Measurements from ENCODE around the gene CLDN2.
"Not testable (repeated sequence)": the region's sequence is repeated elsewhere in the genome, so short reads cannot be mapped to it uniquely, and the experiment has no call there.

CLDN2 gene

DNA sequence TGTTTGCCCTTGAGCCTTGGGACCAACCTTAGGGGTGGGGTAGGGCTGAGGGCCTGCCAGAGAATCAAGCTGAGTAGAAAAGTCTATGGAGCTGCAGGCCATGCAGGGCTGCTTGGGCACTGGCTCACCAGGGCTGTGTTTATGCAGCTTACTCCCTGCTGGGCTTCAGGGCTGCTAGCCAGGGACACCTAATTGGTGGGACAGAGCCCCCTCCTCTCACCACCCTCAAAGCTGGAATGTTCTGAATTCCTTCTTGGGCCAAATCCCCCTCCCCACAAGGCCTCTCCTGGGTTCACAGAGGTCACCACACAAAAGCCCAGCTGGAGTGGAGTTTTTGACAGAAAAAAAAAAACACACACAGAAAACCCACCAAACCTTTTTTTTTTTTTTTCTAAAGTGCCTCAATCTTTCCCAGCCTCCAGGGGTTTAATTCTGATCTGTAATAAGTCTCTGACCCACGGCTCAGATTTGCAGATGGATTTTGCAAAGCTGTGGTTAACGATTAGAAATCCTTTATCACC, at the start of gene CLDN2:
TSS of gene CLDN2 (plus strand) at position 471 of the 521 bp plus-strand sequence. CDS start 7,827 bp downstream, outside the sequence.
- no peak for DNase-seq (ENCODE audit: low read depth in 2 of 2, low spot score in 1 of 2)

DNA sequence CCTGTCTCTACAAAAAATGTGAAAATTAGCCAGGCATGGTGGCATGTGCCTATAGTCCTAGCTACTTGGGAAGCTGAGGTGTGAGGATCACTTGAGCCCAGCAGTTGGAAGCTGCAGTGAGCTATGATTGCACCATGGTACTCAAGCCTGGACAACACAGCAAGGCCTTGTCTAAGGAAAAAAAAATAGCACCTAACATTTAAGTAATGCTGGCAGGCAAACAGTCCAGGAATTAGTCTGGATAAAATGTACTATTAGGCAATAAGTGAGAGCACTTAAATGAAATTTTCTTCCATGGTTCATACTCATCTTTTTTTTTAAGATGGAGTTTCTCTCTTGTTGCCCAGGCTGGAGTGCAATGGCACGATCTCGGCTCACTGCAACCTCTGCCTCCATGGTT, 47.4 kb upstream of the CLDN2 start:
- DNase-seq (ENCODE audit: low read depth in 2 of 2, low spot score in 1 of 2), result not testable (repeated sequence)

DNA sequence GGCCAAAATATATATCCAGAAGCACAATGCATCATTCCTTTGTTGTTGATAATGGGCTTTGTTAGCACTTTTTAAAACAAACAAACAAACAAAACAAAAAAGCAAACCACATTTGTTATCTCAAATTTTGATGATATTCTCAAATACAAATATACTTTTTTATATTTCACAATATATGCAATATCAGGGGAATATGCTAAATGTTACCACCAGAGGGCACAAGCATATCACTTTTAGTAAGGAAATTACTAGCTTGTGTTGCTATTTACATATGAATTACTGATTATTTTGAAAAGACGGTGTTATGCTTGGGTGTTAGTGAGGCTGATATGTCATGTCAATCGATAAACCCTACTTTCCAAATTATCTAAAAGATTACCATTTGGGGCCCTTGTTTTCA, 46.1 kb upstream of the CLDN2 start:
- DNase-seq (ENCODE audit: low read depth in 2 of 2, low spot score in 1 of 2), result no peak

GRCh38 chrX:106875151-106875550, 45.1 kb upstream of the CLDN2 start:
- DNase-seq (ENCODE audit: low read depth in 2 of 2, low spot score in 1 of 2), result no peak

- no peak for DNase-seq (ENCODE audit: low read depth in 2 of 2, low spot score in 1 of 2)
Measured at GRCh38 chrX:106889468-106889867, 30.7 kb upstream of the CLDN2 start.

DNA sequence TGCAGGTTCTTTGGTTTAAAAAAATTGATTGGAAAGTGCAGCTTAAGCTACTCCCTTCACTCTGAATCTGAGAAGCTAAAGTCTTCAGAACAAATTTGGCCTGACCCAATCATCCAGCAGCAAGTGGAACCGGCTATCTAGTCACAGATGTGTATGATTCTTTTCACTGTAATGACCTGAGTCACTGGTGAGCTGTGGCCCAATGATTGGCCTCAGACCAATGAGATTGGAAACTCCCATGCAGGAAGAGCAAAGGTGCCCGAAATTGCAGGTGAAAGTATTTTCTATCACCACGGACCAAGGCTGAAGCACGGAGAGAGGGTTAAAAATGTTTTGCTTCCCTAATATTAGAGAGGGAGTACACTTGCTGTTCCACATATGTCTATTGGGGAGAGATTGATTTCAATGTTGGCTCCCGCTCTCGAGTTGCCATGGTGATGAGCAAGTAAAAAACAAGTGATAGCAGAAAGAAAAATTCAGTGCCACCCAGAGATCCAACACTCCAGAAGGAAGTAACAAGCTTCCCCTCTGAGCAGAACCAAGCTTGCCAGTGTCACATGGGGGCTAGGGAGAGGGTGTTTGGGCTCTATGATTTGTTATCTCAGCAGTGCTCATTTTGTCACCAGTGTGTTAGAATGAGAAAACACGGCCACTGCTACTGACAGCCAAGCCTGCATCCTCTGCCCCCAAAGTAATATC, 28.3 kb upstream of the CLDN2 start:
- no peak for DNase-seq (ENCODE audit: low read depth in 2 of 2, low spot score in 1 of 2)

GRCh38 chrX:106894392-106894909, 25.8 kb upstream of the CLDN2 start:
- DNase-seq (ENCODE audit: low read depth in 2 of 2, low spot score in 1 of 2), result peak in 1 of 2 donors; percentile 8

DNA sequence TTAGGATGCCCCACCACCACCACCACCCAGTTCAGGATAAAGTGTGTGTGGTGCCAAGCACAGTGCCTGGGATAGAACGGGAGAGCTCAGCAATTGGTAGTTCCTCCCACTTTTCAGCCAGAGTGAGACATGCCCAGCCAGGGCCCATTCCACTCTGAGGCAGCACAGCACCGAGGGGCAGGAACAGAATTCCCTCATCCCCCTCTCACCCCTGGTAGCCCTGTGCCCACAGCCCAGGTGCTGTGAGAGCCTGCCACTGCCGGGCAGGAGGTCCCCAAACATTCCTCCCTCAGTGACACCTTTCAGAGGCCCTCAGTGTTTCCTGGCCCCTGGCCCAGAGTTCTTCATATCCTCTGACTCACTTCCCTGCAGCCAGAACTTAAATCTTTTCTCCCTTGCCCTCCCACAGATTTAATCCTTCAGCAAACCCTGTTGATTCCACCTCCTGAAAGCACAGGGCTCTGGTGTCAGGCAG, 25.2 kb upstream of the CLDN2 start:
- DNase-seq (ENCODE audit: low read depth in 2 of 2, low spot score in 1 of 2), result no peak

DNA sequence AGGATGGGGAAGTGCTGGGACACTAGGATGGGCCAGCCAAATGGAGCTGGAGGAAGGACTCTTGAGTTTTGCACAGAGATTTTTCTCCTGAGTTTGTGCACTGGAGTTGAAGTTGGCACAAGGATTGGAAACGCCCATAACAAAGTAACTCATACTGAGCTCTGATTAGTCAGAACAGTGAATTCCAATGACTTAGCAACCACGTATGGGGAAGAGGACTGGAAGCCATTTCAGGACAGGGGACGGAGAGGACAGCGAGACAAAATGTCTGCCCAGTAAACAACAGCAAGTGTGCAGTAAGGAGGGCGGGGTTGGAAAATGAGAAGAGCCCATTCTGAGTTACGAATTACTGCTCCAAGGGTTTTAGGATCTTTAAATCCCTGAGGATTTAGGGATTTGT, 22.9 kb upstream of the CLDN2 start:
- no peak for DNase-seq (ENCODE audit: low read depth in 2 of 2, low spot score in 1 of 2)

DNA sequence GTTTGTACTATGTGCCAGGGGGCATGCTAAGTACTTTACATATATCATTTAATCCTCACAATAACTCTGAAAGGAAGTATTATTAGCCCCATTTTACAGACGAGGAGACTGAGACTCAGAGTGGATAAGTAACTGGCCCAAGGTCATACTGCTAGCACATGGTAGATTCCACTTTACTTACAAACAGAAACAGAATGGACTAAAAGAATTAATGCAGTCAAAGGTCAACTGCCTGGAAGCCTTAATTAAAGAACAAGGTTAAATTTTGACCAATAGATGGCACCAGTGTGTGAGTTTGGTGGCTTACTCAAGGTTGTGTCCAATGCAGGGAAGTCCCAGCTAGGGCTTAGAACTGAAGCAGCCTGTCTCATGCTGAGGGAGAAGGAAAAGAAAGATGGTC, 21.7 kb upstream of the CLDN2 start:
- DNase-seq (ENCODE audit: low read depth in 2 of 2, low spot score in 1 of 2), result no peak

DNA sequence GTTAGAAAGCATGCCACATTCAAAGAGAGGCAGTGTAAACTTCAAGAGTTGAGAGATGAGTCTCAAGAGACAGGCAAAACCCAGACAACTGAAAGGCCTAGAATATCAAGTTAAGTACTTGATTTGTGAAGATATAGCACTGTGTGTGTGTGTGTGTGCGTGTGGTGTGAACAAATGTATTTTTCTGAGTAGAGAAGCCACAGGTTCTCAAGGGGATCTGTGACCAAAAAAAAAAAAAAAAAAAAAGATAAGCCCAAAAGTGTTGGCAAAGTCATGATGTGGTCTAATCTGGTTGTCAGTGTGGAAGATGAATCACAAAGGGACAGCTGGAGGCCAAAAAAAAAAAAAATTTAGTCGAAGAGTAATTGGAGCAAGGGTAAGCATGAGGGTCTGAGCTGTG, 20.9 kb upstream of the CLDN2 start:
- DNase-seq (ENCODE audit: low read depth in 2 of 2, low spot score in 1 of 2), result no peak

DNA sequence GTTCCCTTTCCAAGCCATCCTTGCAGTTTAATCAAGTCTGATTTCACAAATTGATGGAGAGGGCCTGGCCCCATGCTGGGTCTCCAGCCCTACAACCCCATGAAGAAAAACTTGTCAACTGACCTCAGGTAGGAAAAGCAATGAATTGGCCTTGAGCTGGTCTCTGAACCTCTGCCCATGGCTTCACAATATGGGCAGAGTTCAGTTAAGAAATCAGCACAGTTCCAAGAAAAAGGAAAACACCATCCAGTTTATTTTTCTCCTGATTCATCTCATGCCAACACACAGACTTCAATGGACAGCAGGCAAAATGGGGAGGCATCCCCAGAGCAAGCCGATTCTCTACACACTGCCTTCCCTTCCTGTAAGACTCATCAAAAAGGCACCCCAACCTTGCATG, 20.4 kb upstream of the CLDN2 start:
- no peak for DNase-seq (ENCODE audit: low read depth in 2 of 2, low spot score in 1 of 2)

DNA sequence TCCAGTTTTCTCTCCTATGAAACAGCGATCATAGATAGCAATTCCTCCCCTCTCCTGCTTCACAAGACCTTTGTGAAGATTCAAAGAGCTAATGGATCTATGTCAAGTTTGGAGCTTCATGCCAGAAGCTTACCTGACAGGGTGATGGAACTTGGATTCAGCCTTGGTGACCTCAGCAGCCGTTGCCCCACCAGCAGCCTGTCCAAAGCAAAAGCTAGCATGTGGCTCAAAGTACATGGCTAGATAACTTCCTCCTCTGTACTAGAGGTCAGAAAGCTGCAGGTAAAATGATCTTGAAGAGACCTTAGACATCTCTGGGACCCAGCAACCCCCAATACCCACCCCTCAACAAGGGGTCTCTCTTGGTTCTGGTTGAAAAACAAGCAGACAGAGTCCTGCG, 18.9 kb upstream of the CLDN2 start:
- no peak for DNase-seq (ENCODE audit: low read depth in 2 of 2, low spot score in 1 of 2)

GRCh38 chrX:106901781-106902219, 18.4 kb upstream of the CLDN2 start:
- no peak for DNase-seq (ENCODE audit: low read depth in 2 of 2, low spot score in 1 of 2)

GRCh38 chrX:106902684-106903083, 17.5 kb upstream of the CLDN2 start:
- no peak for DNase-seq (ENCODE audit: low read depth in 2 of 2, low spot score in 1 of 2)

- no peak for DNase-seq (ENCODE audit: low read depth in 2 of 2, low spot score in 1 of 2)
Measured at GRCh38 chrX:106903291-106903824, 16.8 kb upstream of the CLDN2 start, which contains the start of gene RIPPLY1. Gene RIPPLY1, minus strand, starts transcription at chrX:106903341. Its CDS starts 54 bp downstream, at chrX:106903287.

GRCh38 chrX:106903856-106904528, 16.2 kb upstream of the CLDN2 start:
- DNase-seq (ENCODE audit: low read depth in 2 of 2, low spot score in 1 of 2), result no peak

DNA sequence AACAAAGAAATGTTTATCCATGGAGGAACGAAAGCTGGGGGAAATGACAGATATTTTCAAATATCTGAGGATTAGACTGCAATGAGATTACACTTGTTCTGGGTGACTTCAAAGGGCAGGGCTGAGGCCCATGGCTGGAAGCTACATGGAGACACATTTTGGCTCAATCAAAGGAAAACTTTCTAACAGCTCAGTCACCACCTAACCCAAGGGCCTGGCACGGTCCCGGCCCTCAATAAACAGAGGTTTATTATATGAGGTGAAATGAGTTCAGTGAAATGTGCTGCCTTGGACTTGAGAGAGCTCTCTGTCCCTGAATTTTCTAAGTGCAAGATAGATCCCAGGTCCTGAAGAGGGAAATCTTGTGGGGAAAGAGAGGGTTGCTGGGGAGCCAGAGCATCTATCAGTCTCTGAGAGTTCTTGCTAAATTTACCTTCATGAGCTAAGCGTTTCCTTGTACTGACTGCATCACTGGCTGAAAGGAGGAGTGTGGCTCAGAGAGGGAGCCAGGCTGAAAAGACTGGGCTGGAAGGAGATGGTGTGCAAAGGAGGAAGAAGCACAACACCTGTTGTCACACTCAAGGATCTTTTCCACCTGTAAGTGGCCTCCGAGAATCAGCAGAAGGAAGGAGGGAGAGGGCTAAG, 15.0 kb upstream of the CLDN2 start:
- DNase-seq (ENCODE audit: low read depth in 2 of 2, low spot score in 1 of 2), result no peak

DNA sequence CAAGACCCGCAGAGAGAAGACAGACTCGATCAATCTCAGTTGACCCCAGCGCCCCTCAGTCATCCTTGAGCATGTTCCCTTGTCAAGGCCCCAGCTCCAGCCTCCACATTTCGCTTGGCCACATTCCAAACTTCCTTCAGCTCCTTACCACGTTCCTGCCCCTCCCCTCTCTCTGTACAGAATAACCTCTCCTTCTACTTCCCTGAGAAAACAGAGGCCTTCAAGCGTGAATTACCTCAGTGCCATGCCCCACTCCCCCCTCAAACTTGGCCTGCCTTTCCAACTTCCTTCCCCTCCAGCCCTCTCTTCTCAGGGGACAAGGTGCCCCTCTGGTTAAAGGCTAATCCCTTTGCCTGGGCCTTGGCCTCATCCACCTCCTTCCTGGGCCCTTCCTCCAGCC, 13.8 kb upstream of the CLDN2 start:
- no peak for DNase-seq (ENCODE audit: low read depth in 2 of 2, low spot score in 1 of 2)

DNA sequence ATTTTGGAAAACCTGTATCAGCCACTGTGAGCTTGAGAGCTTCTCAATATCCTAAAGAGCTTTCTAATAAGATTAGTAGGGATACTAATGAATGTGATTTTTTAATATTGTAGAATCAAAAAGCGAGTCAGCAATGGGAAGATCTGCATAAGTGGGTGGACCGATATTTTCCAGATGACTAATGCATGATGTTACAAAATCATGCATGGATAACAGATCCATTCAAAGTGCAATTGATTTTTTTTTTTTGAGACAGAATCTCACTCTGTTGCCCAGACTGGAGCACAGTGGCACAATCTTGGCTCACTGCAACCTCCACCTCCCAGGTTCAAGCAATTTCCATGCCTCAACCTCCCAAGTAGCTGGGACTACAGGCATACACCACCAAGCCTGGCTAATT, 7.3 kb upstream of the CLDN2 start:
- no peak for DNase-seq (ENCODE audit: low read depth in 2 of 2, low spot score in 1 of 2)

DNA sequence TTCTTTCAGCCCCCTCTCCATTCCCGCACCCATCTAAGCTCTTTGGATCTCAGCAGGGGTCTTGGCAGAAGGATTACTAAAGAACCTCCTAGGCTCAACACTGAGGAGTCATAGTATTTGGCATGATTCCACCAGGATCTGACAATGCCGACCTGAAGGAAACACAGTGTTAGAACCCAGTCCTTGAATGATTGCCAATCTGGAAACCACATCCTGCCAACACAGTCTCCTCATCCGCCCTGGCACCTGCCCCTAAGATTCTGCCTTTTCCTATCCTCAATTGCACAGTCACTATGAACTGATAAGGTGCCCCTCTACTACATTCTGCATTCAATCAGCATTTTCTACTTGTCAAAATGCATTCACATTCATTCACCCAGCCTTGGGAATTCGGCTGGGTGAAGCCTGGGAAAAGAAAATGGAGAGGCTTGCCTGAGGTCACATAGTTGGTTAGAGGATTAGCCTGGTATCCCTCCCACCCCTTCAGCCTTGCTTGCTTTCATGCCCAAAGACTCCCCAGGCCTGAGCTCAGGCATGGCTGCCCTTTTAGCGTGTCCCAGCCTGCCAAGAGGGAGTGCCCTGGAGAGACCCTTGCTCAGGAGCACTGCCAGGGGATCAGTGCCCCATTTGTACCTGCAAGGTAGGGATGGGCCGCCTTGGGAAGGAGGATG, 2.2 kb upstream of the CLDN2 start:
- no peak for DNase-seq (ENCODE audit: low read depth in 2 of 2, low spot score in 1 of 2)

All from stimulated activated CD8-positive, alpha-beta memory T cell treated with anti-CD3 and anti-CD28 coated beads, Interleukin-4, amount 100 ng/mL, for 4 hours (primary cell).